GM19035 (cell line): ENCODE data around the gene NSD1.
"Not testable (repeated sequence)": the region's sequence is repeated elsewhere in the genome, so short reads cannot be mapped to it uniquely, and the experiment has no call there.

Experiments used
- ATAC-seq: cut with Tn5 transposase; IDR thresholded peaks from one replicate; pipeline ENCODE4 v1.9.1; 2021; ENCODE audit not compliant: unreplicated experiment

Gene NSD1

DNA sequence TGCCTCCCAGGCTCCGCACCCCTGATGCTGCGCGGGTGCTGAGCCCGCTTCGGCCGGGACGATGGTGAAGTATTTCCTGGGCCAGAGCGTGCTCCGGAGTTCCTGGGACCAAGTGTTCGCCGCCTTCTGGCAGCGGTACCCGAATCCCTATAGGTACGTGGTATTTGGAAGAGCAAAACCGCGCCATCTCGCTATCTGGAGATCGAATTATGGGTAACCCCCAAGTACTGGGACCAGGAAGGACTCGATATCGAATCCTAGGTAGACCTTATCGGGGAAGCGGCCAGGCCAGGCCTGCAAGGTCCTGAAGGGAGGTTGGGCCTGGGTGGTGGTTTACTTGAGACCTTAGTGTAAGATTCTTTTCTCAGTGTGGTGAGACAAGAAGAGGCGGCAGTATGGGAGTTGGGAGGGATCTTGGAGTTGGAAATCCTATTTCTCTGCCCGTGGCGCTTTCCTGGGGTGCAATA is 170.4 kb downstream of the NSD1 start:
- peak; percentile 6 for ATAC-seq

DNA sequence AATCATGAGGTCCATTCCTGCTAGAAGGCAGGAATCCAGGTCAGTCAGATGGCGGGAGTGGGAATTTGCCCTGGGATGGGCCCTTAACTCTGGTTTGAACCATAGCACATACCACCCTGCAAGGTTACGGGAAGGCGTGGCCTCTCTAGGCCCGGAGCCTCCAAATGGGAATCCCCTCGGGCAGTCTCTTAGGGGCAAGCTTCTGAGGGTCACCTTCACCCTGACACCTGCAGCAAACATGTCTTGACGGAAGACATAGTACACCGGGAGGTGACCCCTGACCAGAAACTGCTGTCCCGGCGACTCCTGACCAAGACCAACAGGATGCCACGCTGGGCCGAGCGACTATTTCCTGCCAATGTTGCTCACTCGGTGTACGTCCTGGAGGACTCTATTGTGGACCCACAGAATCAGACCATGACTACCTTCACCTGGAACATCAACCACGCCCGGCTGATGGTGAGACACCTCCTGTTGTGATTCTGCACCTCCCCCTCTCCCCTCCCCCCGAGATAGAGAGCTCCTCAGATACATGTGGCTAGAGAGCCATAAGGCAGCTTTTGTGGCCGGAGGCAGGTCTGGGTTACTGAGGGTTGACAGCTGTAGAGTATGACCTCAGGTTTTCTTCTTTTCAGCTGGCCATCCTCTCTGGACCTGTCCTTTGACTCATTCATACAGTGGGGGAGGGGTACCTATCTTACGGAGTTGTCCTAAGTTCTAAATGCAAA is 171.0 kb downstream of the NSD1 start:
- no peak for ATAC-seq

- not testable (repeated sequence) for ATAC-seq
Measured at GRCh38 chr5:177306103-177306640, 172.6 kb downstream of the NSD1 start.

DNA sequence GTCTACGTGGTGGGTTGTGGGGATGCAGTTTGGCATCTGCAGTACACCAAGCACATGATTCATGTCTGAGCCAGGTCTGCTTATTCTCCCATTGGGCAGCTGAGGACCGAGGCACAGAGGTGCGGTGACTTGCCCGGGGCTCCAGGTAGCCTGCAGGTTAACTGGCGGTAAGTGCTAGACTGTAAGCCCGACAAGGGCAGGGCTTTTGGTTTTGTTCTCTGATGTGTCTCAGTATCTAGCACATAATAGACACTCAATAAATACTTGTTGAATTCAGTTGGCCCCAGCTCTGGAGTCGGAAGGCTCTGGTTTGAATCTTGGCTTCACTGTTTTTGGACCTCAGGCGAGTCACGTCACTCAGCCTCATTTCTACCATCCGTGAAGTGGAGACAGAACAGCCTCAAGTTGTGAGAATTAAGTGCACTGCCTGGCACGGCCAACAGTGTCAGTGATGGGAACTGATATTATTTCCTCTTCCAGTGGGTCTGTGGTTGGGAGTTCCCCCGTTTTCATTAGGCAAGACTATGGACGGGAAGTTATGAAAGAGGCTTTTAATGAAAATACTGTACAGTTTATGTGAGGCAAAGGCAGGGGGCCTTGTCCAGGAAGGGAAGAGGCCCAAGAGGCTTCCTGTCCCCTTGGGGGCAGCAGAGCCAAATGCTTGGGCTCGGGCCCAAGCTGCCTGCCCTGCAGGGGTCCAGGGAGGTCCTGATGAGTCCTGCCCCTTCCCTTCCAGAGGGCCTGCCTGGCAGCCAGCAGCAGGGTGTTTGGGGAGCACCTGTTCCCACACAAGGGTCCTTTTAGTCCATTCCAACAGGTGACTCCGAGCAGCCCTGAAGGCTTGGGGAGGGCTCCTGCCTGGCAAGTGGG is 173.3 kb downstream of the NSD1 start:
- ATAC-seq, result no peak

- ATAC-seq, result no peak
Measured at GRCh38 chr5:177307544-177308363, 174.2 kb downstream of the NSD1 start.

- ATAC-seq, result no peak
Measured at GRCh38 chr5:177308740-177309139, 175.2 kb downstream of the NSD1 start.

DNA sequence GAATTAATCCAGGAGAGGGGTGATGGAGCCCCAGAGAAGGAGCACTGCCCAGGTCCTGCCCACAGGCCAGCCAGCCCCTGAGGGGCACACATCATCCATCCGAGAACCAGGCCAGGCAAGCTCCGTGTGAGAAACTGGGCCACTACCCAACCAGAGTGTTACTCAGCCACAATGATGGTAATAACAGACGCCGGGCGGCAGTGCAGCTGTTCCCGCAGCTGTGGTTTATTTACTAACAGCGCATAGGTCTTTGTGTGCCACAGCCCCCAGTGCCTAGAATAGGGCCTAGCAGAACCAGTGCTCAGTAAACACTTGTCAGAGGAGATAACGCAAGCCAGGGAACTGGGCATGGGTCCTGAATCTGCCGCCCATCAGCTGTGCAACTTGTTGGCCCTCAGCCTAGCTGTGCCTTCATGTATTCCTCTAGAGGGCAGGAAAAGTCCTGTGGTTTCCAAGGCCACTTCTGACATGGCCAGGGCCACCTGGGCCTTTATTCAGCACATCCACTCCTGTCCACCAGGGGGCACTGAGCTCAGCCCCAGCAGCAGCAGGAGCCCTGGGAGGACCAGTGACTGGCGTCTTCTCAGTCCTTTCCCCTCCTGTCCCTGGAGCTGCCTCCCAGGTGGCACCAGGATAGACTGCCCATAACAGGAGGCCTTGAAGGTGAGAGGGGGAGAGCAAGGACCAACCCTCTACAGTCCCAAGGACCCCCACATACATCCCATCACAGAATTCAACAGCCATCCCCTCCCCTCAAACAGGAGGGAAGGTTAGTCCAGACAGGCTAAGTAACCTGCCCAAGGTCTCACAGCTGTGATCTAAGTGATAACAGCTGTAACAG is 176.0 kb downstream of the NSD1 start:
- no peak for ATAC-seq

DNA sequence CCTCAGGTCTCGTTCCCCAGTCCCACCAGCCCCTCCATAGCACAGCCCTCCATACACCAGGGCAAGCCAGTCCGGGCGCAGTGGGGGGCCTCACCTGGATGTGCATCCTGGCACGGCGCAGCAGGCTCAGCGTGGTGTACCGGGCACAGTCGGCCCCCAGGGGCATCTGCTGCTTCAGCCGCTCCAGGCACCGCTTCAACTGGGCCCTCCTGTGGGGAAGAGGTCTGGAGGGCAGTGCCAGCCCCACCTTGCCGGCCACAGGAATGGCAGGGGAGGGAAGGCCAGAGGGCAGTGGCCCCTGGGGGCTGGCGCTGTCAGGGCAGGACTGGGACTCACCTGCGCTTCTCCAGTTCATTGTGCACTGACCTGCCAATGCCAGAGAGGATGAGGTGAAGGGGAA is 176.8 kb downstream of the NSD1 start:
- no peak for ATAC-seq

GRCh38 chr5:177310757-177311391 is 177.3 kb downstream of the NSD1 start:
- ATAC-seq, result no peak

DNA sequence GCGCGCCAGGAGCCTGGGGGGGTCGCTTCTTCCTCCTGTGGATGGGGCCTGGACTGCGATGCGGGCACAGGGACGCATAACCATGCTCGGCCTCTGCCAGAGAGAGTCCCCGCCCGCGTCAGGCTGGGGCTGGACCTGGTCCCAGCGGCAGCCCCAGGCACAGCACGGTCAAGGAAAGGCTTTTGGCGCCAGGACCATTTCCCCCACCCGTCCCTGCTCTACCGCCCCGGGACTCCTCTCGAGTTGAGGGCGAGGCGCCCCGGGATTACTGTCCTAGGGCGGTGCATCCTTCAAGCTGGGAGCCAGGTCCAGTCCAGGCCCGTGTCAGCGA is 177.8 kb downstream of the NSD1 start:
- ATAC-seq, result no peak

GRCh38 chr5:177311723-177312648 is 178.4 kb downstream of the NSD1 start, which contains the start of gene MXD3:
MXD3 (minus strand) TSS chr5:177311898; CDS start chr5:177311830, 68 bp downstream.
- peak; percentile 72 for ATAC-seq

DNA sequence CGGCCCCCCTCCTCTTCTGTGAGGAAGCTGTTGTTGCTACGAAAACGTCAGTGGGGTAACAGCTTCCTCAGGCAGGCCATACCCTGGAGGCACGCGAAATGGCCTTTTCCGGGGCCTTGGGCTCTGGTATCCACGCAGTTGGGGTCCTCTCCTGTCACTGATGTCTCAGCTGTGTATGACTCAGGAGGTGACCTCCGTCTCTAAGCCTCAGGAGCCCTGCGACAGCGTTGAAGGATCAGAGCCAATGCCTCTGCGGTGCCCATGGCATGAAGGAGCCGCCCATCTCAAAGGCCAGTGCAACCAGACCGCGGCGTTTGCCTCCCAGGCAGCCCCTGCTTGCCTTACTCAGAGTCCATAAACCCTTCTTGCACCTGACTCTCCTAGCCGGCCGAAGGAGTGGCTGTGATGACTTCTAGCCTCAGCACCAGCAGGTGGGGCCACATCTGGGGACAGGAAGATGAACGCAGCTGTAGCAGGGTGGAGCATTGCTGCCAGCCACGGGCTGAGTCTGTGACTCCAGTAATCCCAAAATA is 179.1 kb downstream of the NSD1 start:
- ATAC-seq, result peak; percentile 21

DNA sequence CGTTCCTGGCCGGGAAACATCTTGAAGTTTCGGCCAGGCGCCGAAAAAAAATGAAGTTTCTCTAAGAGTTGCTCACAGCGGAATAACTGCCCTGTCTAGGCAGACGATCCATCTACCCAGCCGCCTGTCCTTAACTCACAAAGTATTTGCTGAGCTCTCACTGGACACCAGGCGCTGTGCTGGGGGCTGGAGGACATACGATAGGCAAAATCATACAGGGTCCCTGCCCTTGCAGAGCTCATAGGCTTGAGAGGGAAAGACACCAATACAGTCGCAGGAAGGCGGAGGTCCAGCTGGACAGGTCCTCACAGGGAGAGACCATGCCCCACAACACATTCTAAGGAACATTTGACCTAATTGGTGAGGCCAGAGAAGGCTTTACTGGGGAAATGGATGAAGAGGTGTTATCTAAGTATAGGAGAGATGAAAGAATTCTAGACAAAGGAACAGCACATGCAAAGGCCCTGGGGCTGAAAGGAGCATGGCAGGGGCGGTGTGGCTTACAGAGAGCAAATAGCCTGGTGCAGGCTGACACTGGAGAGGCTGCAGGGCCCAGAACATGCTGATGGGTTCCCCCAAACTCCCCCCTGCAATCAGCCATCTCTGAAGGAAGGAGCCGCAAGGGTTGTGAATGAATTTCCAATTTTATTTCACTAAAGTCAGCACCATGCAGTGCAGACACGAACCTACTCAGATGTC is 180.1 kb downstream of the NSD1 start:
- no peak for ATAC-seq

DNA sequence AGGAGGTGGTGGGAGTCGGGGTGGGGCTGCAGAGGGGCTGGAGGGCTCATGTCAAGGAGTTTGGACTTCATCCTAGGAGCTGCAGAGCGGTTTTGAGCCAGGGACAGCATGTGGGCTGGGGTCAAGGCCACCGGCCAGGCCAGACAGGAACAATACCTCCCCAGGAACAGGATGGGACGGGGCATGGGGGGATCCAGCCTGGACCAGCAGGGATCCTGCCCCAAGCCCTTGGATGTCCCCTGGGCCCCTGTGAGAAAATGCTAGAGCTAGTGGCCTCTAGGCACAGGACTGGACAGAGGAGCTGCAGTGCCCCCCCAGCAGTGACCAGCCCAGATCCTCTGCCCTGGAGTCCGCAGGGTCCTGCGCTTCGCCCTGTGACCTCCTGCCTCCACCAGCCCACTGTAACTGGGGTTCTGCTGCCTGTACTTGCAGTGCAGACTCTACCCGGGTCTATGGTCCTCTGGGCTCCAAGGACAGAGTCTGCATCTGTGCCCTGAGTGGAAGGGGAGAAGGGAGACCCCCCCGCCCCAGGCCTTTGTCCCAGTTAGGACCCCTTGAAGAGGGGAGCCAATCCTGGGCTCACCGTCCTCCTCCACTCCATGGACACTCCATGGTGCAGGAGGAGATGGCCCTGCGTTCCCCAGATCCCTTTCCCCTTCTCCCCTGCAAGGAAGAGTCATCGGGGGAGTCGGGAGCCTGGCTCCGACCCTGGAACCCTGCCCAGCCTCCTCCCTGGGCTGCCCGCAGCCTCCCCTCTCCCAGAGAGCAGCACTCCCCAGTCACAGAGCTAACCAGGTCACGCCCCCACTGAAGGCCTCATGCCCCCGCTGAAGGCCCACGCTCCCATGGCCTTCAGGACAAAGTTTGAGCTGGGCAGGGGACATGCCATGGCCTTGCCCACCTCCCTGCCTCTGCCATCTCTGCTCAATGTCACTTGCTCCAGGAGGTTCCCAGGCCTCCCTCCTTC is 181.1 kb downstream of the NSD1 start:
- no peak for ATAC-seq

DNA sequence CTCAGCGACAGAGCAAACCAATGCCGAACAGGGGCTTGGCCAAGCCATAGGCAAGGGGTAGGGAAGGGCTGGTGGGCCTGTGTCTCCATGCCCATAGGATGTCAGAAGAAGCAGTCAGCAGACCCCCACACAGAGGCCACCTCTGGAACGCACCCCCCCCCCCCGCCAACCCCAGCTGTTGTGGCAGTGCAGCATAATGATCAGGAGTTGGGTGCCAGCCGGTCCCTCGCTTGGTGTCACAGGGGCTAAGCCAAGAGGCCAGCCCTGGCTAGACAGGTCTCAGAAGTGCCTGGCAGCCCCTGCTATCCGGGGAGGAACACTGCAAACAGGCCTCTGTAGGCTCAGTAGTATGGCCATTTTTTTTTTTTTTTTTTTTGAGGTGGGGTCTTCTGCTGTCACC is 181.8 kb downstream of the NSD1 start:
- no peak for ATAC-seq

GRCh38 chr5:177316005-177316404 is 182.4 kb downstream of the NSD1 start:
- ATAC-seq, result no peak

DNA sequence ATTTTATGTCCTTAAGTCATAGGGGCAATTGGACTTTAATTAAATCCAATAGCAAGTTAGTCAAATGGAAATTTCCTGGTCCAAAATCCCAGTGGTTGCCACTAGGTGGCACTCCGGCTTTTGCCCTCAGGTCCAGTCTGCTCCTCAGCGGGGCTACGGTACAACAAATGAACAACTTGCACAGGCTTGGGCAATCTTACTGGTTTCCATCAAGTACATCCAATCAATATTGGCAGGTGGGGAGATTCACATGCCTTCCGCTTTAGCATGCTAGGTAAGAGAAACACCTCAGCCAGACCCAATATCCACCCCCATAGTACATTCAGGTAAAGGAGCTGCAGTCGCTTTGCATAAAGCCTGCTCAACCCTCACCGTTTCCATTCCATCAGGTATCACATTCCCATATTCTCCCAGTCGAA is 184.4 kb downstream of the NSD1 start:
- ATAC-seq, result no peak
